BJ (cell line): Measurements from ENCODE around the gene TMCC3. TPM values are rescaled to one million over a fixed set of nuclear protein-coding genes. Genes with fewer than 3 reads are reported as not detected.

ENCODE experiments used
- CTCF ChIA-PET: fragments of 350-600 bp; formaldehyde crosslinking; extraction: SDS; loops from one replicate; lab custom pipeline; 2021; ENCODE audit warnings: antibody characterized with exemption, inconsistent platforms; lab: Yijun Ruan, JAX
- POLR2A ChIA-PET: fragments of 300-600 bp; sonication (Branson Sonifier 250); formaldehyde crosslinking; extraction: SDS; loops from one replicate; lab custom pipeline; 2021; ENCODE audit warnings: antibody characterized with exemption; lab: Charles Lee
- DNase-seq: peaks from one replicate; pipeline ENCODE4 v3.0.0-alpha.2; 2011; ENCODE audit warnings: low read depth
- H3K27me3 ChIP-seq: 2 replicates; pipeline ENCODE4 v1.6.0; 2011; ENCODE audit warnings: low read length; ENCODE audit not compliant: control insufficient read depth, insufficient read depth
- H3K36me3 ChIP-seq: 2 replicates; pipeline ENCODE4 v1.5.1; 2011; ENCODE audit warnings: low read length; ENCODE audit not compliant: control insufficient read depth, insufficient read depth
- H3K4me3 ChIP-seq: 2 replicates; pipeline ENCODE4 v1.5.1; 2011; ENCODE audit warnings: low read depth, mild to moderate bottlenecking, control low read depth, low read length
- polyA plus RNA-seq: library from polyadenylated mRNA; depleted of rRNA; stranded (reverse); fragments of >200 nt; gene quantifications from 2 replicates; pipeline ENCODE4 v1.2.3, GENCODE V29; 2011
- TF ChIP-seq, protein P1 (sequence below): IDR thresholded peaks from 2 replicates; pipeline ENCODE4 v1.5.1; 2011; ENCODE audit warnings: low read depth, mild to moderate bottlenecking, control low read depth, inconsistent platforms, low read length, moderate library complexity; ENCODE audit not compliant: insufficient read depth

The TMCC3 gene
- polyA plus RNA-seq, 1 experiment, result not detected

- no peak for DNase-seq
- TF ChIP-seq, protein P1, sequence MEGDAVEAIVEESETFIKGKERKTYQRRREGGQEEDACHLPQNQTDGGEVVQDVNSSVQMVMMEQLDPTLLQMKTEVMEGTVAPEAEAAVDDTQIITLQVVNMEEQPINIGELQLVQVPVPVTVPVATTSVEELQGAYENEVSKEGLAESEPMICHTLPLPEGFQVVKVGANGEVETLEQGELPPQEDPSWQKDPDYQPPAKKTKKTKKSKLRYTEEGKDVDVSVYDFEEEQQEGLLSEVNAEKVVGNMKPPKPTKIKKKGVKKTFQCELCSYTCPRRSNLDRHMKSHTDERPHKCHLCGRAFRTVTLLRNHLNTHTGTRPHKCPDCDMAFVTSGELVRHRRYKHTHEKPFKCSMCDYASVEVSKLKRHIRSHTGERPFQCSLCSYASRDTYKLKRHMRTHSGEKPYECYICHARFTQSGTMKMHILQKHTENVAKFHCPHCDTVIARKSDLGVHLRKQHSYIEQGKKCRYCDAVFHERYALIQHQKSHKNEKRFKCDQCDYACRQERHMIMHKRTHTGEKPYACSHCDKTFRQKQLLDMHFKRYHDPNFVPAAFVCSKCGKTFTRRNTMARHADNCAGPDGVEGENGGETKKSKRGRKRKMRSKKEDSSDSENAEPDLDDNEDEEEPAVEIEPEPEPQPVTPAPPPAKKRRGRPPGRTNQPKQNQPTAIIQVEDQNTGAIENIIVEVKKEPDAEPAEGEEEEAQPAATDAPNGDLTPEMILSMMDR, result no peak
- CTCF ChIA-PET, result no interaction called here
These were observed 89.7 kb downstream of the TMCC3 start for GRCh38 chr12:94560431-94561221.

DNA sequence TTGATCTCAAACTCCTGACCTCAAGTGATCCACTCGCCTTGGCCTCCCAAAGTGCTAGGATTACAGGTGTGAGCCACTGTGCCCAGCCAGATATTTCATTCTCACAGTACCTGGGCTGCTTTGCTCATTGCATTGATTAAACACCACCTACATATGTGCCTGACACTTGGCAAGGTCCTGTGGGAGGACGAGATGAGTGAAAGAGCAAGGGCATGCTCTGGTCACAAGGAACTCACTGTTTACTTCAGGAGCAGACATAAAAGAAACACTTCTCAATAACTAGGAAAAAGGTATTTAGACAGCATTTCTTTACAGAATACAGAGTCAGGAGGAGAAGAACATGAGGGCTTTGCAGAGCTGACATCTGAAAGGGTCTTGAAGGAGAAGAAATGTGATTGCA is 91.7 kb downstream of the TMCC3 start:
- Histone ChIP-seq H3K36me3 (no peaks in the 10 kb centered on the region), H3K4me3 (no peak overlapping the region), H3K27me3 (peaks cover 4% of the 10 kb centered on the region)
- POLR2A ChIA-PET, result no interaction called here
- TF ChIP-seq, protein P1, result no peak
- CTCF ChIA-PET, result interaction anchor here (1.0 kb wide), 1 partner anchor 12 kb away, joined by 3 read pairs; no protein-coding TSS in a partner anchor
- DNase-seq, result no peak

More at GRCh38 chr12:94560431-94561221, 89.7 kb downstream of the TMCC3 start:
- POLR2A ChIA-PET, result no interaction called here
- Histone ChIP-seq H3K36me3 (no peaks in the 10 kb centered on the region), H3K27me3 (peaks cover 4% of the 10 kb centered on the region), H3K4me3 (no peak overlapping the region)

DNA sequence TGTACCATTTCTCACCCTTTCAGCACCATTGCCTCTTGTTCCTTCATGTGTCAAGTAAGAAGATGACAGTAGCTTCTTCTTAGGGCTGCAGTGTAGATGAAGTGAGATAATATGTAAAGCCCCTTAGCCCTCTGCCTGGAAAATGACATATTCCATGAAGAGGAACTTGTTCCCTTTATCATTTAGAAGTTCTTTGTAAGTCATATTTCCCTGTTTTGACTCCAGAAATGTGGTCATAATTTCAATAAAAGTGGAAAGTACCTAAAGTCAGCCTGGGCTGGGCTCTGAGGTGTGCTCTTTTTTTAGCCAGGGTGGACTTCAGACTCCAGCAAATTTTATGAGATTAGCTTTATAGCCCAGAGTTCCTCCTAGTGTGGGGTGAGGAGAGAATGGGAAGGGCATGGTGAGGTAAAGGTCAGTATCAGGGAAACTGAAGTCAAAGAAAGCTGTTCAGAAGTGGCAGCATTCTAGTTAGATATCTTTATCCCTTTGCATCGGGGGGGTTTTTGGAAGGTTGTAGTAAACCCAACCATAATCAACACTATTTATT is 92.5 kb downstream of the TMCC3 start:
- Histone ChIP-seq H3K27me3 (peaks cover 4% of the 10 kb centered on the region), H3K4me3 (no peak overlapping the region), H3K36me3 (no peaks in the 10 kb centered on the region)
- no peak for DNase-seq
- CTCF ChIA-PET, result interaction anchor here (1.0 kb wide), 2 partner anchors 11 kb away, joined by 3 to 5 read pairs; no protein-coding TSS in a partner anchor
- POLR2A ChIA-PET, result interaction anchor here (0.6 kb wide), 1 partner anchor 1003 kb away, joined by 3 read pairs; no protein-coding TSS in a partner anchor
- TF ChIP-seq, protein P1, result no peak

- ChIA-PET CTCF (no interaction called here), POLR2A (no interaction called here)
- no peak overlapping the region for H3K4me3 ChIP-seq
- DNase-seq, result no peak
- H3K27me3 ChIP-seq, result peaks cover 2% of the 10 kb centered on the region
- TF ChIP-seq, protein P1, result no peak
- H3K36me3 ChIP-seq, result no peaks in the 10 kb centered on the region
These were observed 94.7 kb downstream of the TMCC3 start for GRCh38 chr12:94555687-94556086.

DNA sequence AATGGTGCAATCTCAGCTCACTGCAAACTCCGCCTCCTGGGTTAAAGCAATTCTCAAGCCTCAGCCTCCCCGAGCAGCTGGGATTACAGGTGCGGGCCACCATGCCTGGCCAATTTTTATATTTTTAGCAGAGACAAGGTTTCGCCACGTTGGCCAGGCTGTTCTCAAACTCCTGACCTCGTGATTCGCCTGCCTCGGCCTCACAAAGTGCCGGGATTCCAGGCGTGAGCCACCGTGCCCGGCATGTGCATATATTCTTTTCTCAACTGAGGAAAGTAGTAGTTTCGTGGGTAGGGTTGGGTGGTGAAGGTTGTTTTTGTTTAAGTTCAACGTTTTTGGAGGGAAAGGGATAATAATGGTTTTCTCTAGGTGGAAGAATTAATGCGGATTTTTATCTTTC is 96.5 kb downstream of the TMCC3 start:
- ChIA-PET POLR2A (no interaction called here), CTCF (no interaction called here)
- Histone ChIP-seq H3K27me3 (peaks cover 2% of the 10 kb centered on the region), H3K4me3 (no peak overlapping the region), H3K36me3 (no peaks in the 10 kb centered on the region)
- TF ChIP-seq, protein P1, result no peak
- DNase-seq, result no peak
